GM19324 (cell line): ENCODE data around the gene PPP1R7.

ENCODE experiments used
- ATAC-seq: cut with Tn5 transposase; IDR thresholded peaks from one replicate; pipeline ENCODE4 v1.9.1; 2021; ENCODE audit warnings: mild to moderate bottlenecking, moderate library complexity; ENCODE audit not compliant: unreplicated experiment, low FRiP score

PPP1R7 gene

GRCh38 chr2:241157841-241158545 lies 7.7 kb downstream of the PPP1R7 start:
- ATAC-seq, result no peak

DNA sequence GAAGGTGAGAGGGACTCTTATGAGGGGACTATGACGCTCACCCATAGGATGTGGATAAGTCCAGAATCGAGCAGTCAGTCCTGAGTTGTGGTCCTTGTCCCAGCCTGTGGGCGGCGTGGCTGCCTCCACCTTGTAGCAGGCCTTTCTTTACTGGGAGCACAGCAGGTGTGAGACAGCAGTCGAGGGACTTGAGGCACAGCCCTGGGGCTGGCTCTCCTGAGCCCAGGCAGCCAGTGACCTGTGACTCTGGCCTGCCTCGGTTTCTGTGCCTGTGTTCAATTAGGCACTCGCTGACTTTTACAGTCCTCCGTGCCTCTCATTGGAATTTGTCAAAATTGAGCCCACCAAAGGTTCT lies 8.3 kb downstream of the PPP1R7 start:
- ATAC-seq, result no peak

DNA sequence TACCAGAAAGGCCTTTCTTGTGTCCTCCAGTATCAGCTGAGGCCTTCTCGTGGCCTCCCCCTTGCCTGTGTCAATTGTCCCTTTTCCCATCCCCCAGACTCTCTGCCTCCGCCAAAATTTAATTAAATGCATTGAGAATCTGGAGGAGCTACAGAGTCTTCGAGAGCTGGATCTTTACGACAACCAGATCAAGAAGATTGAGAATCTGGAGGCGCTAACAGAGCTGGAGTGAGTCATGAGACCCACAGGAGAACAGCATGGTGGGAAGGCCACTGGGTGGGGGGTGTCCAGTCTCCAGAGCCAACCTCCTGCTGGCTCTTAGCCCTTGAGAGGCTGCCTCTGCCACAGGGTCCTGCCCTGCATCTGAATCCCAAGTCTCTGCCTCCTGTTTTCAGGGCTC lies 8.8 kb downstream of the PPP1R7 start:
- ATAC-seq, result no peak

GRCh38 chr2:241160318-241160717 lies 10.1 kb downstream of the PPP1R7 start:
- ATAC-seq, result no peak

DNA sequence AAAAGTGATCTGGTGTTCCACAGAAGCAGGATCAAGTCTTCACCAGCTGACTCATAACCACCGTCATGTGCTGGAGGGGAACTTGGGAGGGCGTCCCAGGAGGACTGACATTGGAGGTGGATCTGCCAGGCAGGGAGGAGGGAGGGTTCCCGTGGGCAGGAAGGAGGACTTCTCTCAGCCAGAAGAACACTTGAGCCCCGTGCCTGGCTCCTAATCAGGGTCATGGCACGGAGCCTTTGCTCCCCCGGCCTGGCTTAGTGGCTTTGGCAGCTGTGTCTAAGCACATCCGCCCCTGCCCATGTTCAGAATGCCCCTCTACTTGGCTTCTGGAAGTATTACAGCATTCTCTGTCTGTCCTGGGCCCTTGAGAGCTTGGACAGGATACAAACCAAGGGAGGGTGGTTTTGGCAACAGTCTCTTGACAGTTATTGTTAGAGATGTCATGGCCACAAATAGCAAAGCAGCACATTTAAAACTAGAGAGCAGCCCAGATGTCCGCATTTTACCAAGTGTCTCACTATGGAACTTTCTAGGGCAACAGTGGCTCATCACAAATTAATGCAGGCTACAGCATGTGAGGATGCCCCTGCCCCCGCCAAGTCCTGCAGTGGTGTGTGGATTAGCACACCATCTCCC lies 11.5 kb downstream of the PPP1R7 start:
- ATAC-seq, result no peak

DNA sequence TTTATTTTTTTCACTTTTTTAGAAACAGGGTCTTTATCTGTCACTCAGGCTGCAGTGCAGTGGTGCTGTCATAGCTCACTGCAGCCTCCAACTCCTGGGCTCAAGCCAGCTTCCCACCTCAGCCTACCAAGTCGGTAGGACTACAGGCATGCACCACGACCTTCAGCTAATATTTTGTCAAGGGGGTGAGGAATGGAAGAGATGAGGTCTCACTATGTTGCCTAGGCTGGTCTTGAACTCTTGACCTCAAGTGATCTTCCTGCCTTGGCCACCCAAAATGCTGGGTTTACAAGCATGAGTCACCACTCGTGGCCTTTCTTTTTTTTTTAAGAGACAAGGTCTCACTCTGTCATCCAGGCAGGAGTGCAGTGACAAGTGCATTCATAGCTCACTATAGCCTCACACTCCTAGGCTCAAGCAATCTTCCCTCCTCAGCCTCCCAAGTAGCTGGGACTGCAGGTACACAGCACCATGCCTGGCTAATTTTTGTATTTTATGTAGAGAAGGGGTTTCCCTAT lies 13.4 kb downstream of the PPP1R7 start:
- no peak for ATAC-seq

DNA sequence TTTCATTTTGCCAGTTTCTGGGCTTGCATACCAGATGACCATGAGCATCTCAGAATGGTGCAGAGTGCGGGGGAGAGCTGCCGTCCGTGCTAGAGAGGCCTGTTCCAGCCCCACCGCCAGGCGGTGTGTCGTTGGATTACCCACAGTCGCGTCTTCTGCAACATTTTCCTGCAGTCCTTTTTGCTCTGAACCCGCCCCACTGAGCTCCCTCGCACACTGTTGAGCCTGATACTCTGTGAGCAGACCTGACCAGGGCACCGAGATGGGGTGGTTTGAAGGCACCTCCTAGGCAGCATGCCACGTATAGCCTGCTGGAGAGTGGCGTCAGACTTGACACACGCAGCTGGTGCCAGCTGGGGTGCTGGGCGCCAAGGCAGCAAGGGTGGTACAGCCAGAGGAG lies 18.1 kb downstream of the PPP1R7 start:
- no peak for ATAC-seq

GRCh38 chr2:241173557-241173956 lies 23.3 kb downstream of the PPP1R7 start:
- ATAC-seq, result no peak

DNA sequence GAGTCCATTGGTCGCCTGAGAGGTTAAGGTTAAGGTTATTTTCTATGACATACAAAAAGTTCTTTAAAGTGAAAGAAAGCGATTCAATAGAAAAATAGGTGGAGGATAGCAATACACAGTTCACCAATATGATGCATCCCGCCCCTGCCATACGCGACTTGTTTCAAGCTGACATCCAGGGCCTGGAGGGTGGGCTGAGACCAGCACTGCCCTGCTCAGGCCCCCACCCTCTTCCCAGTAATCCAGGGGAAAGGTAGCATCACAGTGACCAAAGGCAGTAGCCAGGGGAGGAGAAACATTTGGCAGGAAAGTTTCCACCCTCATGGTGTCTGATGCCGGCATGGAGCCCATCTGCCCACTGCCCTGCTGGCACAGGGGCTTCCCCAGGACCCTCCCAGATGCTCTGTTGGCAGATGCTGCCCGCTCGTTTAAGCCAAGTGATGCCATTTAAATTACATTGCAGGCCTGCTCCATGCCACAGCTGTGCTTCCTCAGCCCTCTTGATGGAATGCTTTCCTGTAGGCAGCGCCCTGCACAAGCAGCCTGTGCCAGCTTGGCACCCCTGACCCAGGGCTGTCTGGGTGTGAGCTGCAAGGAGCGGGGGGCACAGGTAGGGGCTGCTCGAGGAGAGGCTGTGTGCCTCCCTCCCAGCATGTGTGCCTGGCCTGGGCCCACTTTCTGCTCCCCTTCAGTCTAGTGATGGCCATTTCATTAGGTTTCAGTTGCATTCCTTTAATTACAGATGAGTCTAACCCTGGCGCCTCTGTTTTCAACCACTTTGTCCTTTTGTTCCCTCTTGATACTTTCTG lies 27.5 kb downstream of the PPP1R7 start:
- no peak for ATAC-seq

DNA sequence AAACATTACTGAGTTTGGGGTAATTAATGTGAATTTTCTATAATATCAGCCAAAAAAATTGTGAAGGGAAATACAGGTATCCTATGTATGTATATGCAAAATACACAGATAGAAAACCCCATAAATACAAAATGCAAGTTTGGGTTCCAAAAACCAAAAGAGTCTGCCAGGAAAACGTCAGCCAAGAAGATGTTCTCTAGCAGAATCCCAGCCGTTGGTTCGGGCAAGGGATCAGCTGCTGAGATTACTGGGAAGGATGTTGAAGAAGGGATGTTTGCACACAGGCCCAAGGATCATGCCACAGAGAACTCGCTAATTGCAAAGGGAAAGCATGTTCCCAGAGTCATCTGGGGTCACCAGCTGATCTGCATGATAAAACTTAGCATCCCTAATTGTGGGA lies 28.7 kb downstream of the PPP1R7 start:
- ATAC-seq, result no peak

DNA sequence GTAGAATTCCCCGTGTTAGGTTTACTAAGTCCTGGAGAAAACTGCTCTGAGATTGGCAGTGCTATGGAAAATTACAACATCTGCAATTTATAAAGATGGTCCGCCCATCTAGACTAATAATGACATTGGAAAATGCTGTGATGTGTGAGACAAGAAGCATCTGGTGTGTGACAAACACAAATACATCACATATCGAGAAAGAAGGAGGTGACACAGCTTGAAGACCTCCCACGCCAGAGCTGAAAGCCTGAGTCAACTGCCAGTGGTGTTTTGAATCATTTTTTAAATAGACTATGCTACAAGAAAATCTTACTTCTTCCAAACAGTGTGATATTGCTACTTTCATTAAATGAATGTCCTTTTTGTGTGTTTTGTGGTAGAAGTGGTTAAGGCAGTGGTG lies 29.6 kb downstream of the PPP1R7 start:
- ATAC-seq, result no peak

DNA sequence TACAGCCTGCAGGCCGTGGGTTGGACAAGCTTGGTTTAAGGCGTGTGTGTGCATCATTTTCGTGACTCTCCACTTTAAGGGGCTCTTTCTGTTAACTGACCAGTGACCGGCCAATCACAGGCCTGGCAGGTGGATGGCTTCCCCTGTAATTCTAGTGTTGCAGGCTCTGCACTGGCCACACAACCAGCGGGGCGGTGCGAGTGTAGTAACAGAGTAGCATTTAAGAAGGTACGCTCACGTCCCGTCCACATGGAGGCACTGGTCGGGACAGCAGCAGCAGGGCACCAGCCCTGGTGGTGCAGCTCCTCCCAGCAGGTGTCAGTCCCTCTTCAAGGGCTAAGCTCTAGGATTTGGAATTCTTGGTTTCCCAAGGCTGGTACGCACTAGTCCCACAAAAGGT lies 30.2 kb downstream of the PPP1R7 start:
- no peak for ATAC-seq

DNA sequence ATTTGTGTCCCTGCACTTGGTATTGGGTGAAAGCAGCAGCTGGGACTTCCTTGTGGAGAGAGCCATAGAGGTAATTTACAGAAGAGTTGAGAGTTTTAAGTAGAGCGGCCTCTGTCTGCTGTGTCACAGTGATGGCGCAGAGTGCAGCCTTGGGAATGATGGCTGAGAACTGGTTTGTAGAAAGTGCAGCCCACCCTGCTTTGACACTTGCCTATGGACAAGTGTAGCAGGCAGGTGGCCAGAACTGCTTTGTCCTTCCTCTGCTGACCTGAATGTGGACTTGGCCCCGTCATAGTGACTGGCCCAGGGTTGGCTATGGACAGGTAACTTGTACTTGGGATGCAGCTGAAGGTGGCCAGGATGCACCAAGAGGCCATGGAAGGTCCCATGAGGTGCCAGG lies 31.9 kb downstream of the PPP1R7 start:
- ATAC-seq, result no peak

DNA sequence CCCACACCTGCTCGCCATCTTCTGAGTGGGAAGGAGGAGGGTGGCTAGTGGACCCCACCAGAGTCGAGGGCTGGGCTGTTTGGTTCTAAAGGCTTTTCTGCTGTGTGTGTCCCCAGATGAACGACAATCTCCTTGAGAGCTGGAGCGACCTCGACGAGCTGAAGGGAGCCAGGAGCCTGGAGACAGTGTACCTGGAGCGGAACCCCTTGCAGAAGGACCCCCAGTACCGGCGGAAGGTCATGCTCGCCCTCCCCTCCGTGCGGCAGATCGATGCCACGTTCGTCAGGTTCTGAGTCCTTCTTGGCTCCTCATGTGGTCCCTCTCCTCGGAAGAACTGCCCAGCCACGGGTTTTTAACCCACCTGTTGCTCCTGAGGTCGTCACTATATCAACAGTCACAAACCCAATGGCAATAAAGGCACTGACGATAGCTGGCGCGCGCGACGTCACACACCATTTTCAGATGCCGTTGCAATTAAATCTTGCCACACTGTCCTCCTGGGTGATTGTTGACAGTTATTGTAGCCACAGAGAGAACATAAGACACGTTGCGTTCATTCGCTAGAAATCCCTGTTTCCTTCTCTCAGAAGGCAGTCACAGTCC lies 32.4 kb downstream of the PPP1R7 start:
- ATAC-seq, result no peak

GRCh38 chr2:241183221-241183620 lies 33.0 kb downstream of the PPP1R7 start:
- no peak for ATAC-seq

- ATAC-seq, result no peak
Measured at GRCh38 chr2:241184901-241185300, 34.6 kb downstream of the PPP1R7 start.

DNA sequence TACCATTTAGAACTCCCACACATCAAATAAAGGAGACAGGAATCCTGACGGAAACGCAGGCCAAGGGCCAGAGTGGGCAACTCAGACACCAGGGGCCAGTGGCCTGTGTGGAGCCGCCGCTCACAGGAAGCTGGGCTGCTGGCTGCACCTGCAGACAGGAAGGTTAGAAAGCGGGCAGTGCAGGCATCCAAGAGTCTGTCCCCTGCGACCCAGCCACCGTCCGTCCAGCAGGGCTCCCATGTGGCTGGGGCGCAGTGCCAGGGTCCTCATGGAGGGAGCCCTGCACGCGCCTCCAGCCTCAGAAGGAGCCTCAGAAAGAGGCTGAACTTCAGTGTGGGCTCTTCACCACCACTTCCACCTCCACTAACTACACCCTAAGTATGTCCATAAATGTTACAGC lies 35.7 kb downstream of the PPP1R7 start:
- ATAC-seq, result no peak

DNA sequence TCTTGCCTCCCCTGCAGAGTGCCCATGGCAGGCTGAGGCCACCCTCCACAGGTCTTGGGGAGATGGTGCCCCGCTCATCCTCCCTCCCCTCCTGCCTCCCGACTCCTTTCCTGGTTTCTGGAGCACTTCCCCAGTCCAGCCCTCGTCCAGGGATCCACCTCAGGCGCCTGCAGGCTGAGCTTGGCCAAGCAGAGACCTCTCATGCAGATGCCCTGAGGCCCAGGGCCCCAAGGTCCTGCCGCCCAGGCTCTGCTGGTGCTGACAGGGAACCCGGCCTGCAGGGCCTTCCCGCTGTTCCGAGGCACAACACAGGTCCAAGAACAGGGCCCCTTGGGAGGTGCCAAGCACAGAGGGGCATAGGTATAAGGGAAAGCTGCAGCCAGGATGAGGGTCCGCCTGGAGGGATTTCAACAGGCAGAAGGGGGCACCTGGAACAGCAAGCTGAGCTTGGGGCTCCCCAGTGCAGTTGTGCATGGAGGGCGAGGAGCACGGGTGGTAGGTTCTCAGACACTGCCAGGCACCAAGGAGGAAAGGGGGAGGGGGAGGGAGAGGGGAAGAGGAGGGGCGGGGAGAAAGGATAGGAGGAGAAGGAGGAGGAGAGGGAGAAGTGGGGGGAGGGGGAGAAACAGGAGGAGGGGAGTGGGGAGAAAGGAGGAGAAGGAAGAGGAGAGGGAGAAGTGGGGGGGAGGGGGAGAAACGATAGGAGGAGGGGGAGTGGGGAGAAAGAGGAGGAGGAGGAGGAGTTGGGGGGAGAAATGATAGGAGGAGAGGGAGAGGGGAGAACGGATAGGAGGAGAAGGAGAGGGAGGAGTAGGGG lies 37.0 kb downstream of the PPP1R7 start:
- ATAC-seq, result no peak

GRCh38 chr2:241187918-241188234 lies 37.6 kb downstream of the PPP1R7 start:
- ATAC-seq, result no peak

GRCh38 chr2:241188361-241189092 lies 38.3 kb downstream of the PPP1R7 start, which contains the start of gene ANO7:
Gene ANO7 (plus strand): TSS chr2:241188677. CDS start chr2:241190064, 1,387 bp downstream.
- ATAC-seq, result no peak
